HG03439 (cell line): ENCODE measurements around the gene HSD17B2.
"Not testable (repeated sequence)": the region's sequence is repeated elsewhere in the genome, so short reads cannot be mapped to it uniquely, and the experiment has no call there.

ENCODE experiments used
- ATAC-seq: cut with Tn5 transposase; IDR thresholded peaks from one replicate; pipeline ENCODE4 v1.9.1; 2021; ENCODE audit warnings: mild to moderate bottlenecking, moderate library complexity; ENCODE audit not compliant: unreplicated experiment

The HSD17B2 gene

GRCh38 chr16:82074019-82074558, 39.0 kb downstream of the HSD17B2 start:
- no peak for ATAC-seq

- no peak for ATAC-seq
These were observed 43.1 kb downstream of the HSD17B2 start for GRCh38 chr16:82078125-82078524.

- no peak for ATAC-seq
These were observed 44.8 kb downstream of the HSD17B2 start for GRCh38 chr16:82079892-82080291.

GRCh38 chr16:82081264-82081663, 46.2 kb downstream of the HSD17B2 start:
- no peak for ATAC-seq

GRCh38 chr16:82082097-82082496, 47.0 kb downstream of the HSD17B2 start:
- ATAC-seq, result no peak

GRCh38 chr16:82082543-82083244, 47.6 kb downstream of the HSD17B2 start:
- ATAC-seq, result peak; percentile 81

GRCh38 chr16:82083710-82084353, 48.8 kb downstream of the HSD17B2 start:
- ATAC-seq, result no peak

GRCh38 chr16:82085011-82085779, 50.1 kb downstream of the HSD17B2 start:
- ATAC-seq, result no peak

- ATAC-seq, result no peak
These were observed 53.4 kb downstream of the HSD17B2 start for GRCh38 chr16:82088483-82088882.

- no peak for ATAC-seq
These were observed 56.2 kb downstream of the HSD17B2 start for GRCh38 chr16:82091241-82091640.

- no peak for ATAC-seq
These were observed 57.7 kb downstream of the HSD17B2 start for GRCh38 chr16:82092711-82093110.

- no peak for ATAC-seq
These were observed 58.7 kb downstream of the HSD17B2 start for GRCh38 chr16:82093666-82094300.

- no peak for ATAC-seq
These were observed 60.0 kb downstream of the HSD17B2 start for GRCh38 chr16:82094942-82095540.

- ATAC-seq, result no peak
These were observed 61.6 kb downstream of the HSD17B2 start for GRCh38 chr16:82096641-82097040.

- ATAC-seq, result no peak
These were observed 70.1 kb downstream of the HSD17B2 start for GRCh38 chr16:82105107-82105506.

- no peak for ATAC-seq
These were observed 73.0 kb downstream of the HSD17B2 start for GRCh38 chr16:82108100-82108499.

- no peak for ATAC-seq
These were observed 73.7 kb downstream of the HSD17B2 start for GRCh38 chr16:82108774-82109173.

GRCh38 chr16:82109266-82109665, 74.2 kb downstream of the HSD17B2 start:
- not testable (repeated sequence) for ATAC-seq

GRCh38 chr16:82111944-82112343, 76.9 kb downstream of the HSD17B2 start:
- ATAC-seq, result no peak

- ATAC-seq, result no peak
These were observed 78.7 kb downstream of the HSD17B2 start for GRCh38 chr16:82113741-82114140.

- no peak for ATAC-seq
These were observed 81.5 kb downstream of the HSD17B2 start for GRCh38 chr16:82116535-82116934.
